Body of pancreas (tissue), 4 donors: ENCODE data around the gene SUN3. TPM values are rescaled to one million over a fixed set of nuclear protein-coding genes. Genes with fewer than 3 reads are reported as not detected.

Experiments
- ATAC-seq: fragments of 150-250 bp; one replicate; pipeline ENCODE4 v1.9.1; 2016
- DNase-seq, 4 donors: peaks; one replicate each; pipeline ENCODE4 v3.0.0-alpha.2; 2019
- H3K27ac ChIP-seq, 4 donors: fragments of 200-600 bp; sonication (generic); 1 replicate in 3 of 4; 2 replicates in 1 of 4; pipeline versions ENCODE4 v1.5.1 to v1.6.1; 2016 to 2019; ENCODE audit warnings: mild to moderate bottlenecking in 1 of 4, mixed read lengths in 1 of 4, moderate library complexity in 1 of 4
- H3K27me3 ChIP-seq, 2 donors: fragments of 200-600 bp; sonication (generic); one replicate each; pipeline ENCODE4 v1.6.0; 2016; ENCODE audit warnings: mild to moderate bottlenecking in 1 of 2
- H3K36me3 ChIP-seq, 2 donors: fragments of 200-600 bp; sonication (generic); replicated peaks in 1 of 2; 2 replicates each; pipeline ENCODE4 v1.5.1; 2016; ENCODE audit warnings: low read depth in 2 of 2; ENCODE audit not compliant: insufficient read depth in 1 of 2
- H3K4me1 ChIP-seq: fragments of 200-600 bp; sonication (generic); one replicate; pipeline ENCODE4 v1.6.0; 2016
- H3K4me3 ChIP-seq, 2 donors: fragments of 200-600 bp; sonication (generic); 1 replicate in 1 of 2; 2 replicates in 1 of 2; pipeline ENCODE4 v1.5.1; 2016 to 2019
- H3K9me3 ChIP-seq, 3 donors: fragments of 200-600 bp; sonication (generic); 1 replicate in 2 of 3; 2 replicates in 1 of 3; pipeline ENCODE4 v1.5.1; 2016
- POLR2A ChIP-seq, 3 donors: fragments of 450-650 bp; IDR thresholded peaks; one replicate each; pipeline ENCODE4 v1.6.1; 2016; ENCODE audit warnings: antibody characterized with exemption in 3 of 3, mild to moderate bottlenecking in 2 of 3
- WGBS, 2 donors: methylation state at CpG; one replicate each; pipeline ENCODE4 v1.1.5; 2017; 5-methylcytosine and 5-hydroxymethylcytosine counted together
- intact Hi-C: fragments of 100-400 bp; cut with DNase I; formaldehyde crosslinking; loops from one replicate; pipeline ENCODE4 v1.15.1; 2023
- total RNA-seq, 2 donors: library from RNA; depleted of rRNA; stranded (reverse); fragments of >200 nt; gene quantifications; one replicate each; pipeline ENCODE4 v1.1.0, GENCODE V29; 2016
- TF ChIP-seq, protein P1 (sequence below), 7 experiments: fragments of 450-650 bp in 4 of 7; fragments of 200-600 bp in 3 of 7; sonication (generic) in 3 of 7; IDR thresholded peaks; one replicate each; pipeline ENCODE4 v1.5.1; 2016 to 2019; ENCODE audit warnings: antibody characterized with exemption in 7 of 7

Gene SUN3
- total RNA-seq, 2 donors from 2014 or later = not detected

DNA sequence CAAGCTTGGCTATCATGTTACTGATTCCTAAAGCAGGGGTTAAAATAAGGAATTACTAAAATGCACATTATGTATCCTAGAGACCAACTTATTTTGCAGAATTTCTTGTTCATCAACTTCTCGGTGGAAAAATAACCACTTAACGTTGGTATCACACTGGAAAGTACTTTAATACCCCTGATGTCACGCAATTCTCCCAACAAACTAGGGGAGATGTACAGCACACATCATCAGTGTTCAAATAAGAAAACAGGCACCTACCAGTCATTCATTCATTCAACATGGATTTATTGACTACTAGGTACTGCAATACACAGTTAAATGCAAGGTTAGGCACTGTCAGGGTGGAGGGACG, 50.1 kb downstream of the SUN3 start:
- intact Hi-C loops = loop anchor here (5.0 kb wide), 1 partner anchor 114 kb away; no protein-coding TSS in a partner anchor
- TF ChIP-seq, protein P1, sequence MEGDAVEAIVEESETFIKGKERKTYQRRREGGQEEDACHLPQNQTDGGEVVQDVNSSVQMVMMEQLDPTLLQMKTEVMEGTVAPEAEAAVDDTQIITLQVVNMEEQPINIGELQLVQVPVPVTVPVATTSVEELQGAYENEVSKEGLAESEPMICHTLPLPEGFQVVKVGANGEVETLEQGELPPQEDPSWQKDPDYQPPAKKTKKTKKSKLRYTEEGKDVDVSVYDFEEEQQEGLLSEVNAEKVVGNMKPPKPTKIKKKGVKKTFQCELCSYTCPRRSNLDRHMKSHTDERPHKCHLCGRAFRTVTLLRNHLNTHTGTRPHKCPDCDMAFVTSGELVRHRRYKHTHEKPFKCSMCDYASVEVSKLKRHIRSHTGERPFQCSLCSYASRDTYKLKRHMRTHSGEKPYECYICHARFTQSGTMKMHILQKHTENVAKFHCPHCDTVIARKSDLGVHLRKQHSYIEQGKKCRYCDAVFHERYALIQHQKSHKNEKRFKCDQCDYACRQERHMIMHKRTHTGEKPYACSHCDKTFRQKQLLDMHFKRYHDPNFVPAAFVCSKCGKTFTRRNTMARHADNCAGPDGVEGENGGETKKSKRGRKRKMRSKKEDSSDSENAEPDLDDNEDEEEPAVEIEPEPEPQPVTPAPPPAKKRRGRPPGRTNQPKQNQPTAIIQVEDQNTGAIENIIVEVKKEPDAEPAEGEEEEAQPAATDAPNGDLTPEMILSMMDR (IDR thresholded peaks at IDR 0.05) = no peak
- TF ChIP-seq POLR2A (IDR thresholded peaks at IDR 0.05) = no peak

DNA sequence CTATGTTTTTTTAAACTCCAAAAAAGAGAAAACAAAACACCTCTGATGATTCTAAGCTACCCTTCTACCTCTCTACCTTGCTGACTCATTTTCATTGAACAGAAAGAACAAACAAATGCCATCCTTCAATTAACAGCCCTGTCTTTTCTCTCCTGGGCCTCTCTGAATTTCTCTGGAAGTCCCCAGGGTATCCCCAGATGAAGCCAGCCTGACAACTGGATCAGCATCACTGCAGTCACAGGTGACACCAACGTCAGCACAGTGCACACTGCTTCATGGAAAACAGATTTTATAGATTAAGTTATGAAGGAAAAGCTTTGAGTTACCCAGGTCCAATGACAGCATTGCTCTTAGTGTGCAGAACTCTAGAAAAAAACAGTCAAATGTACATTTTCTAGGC, 55.2 kb downstream of the SUN3 start:
- peaks cover 4 to 26% of the 10 kb centered on the region in 2 donors for H3K36me3 ChIP-seq
- intact Hi-C loops = no loop called here
- WGBS, 2 donors = 56 to 77% methylated on average over 1 of the region's 1 CpG
- no peak overlapping the region for H3K4me3 ChIP-seq
- DNase-seq = no peak
- no peaks in the 10 kb centered on the region for H3K27me3 ChIP-seq
- ATAC-seq = no peak
- peaks cover 0 to 3% (median 0%) of the 10 kb centered on the region in 3 donors for H3K9me3 ChIP-seq
- peaks cover 9% of the 10 kb centered on the region for H3K4me1 ChIP-seq
- H3K27ac ChIP-seq = no peak overlapping the region
- no peak for TF ChIP-seq POLR2A (IDR thresholded peaks at IDR 0.05)

More for the DNA sequence above, 50.1 kb downstream of the SUN3 start:
- peak overlapping the region; percentile 65 to 81 for H3K4me3 ChIP-seq
- H3K36me3 ChIP-seq = peaks cover 4 to 26% of the 10 kb centered on the region in 2 donors
- ATAC-seq (no peak), DNase-seq (no peak)
- no peaks in the 10 kb centered on the region for H3K27me3 ChIP-seq
- 2 to 5% methylated on average over 4 of the region's 4 CpGs for WGBS, 2 donors
- H3K27ac ChIP-seq = peak overlapping the region; percentile 79 to 87 (median 83)
- peaks cover 11% of the 10 kb centered on the region for H3K4me1 ChIP-seq
- H3K9me3 ChIP-seq = no peaks in the 10 kb centered on the region

DNA sequence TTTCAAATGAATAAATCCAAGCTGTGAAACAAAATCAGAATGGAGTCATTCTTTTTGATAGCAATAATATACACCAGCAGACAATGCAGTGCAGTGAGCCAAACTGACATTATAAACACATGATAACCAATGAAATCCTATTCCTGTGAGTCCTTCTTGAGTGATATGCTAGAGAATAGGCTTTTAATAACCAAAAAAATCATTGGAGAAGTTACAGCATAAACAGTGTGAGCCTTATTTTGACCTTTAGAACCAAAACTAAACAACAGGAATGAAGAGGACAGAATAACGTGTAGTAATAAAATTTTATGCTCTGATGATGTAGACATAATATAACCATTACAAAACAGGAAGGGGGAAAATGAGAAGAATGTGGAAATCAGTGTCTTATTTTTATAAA, 58.1 kb downstream of the SUN3 start:
- TF ChIP-seq, protein P1 (IDR thresholded peaks at IDR 0.05) = no peak
- TF ChIP-seq POLR2A (IDR thresholded peaks at IDR 0.05) = no peak
- peaks cover 0 to 26% of the 10 kb centered on the region in 2 donors for H3K36me3 ChIP-seq
- H3K4me1 ChIP-seq = no peaks in the 10 kb centered on the region
- peaks cover 0 to 3% (median 0%) of the 10 kb centered on the region in 3 donors for H3K9me3 ChIP-seq
- H3K27me3 ChIP-seq = no peaks in the 10 kb centered on the region
- intact Hi-C loops = no loop called here
- peak overlapping the region in 1 of 4 donors; percentile 63 for H3K27ac ChIP-seq
- DNase-seq (no peak), ATAC-seq (no peak)
- WGBS, 2 donors = 53 to 60% methylated on average over 1 of the region's 1 CpG
- no peak overlapping the region for H3K4me3 ChIP-seq

DNA sequence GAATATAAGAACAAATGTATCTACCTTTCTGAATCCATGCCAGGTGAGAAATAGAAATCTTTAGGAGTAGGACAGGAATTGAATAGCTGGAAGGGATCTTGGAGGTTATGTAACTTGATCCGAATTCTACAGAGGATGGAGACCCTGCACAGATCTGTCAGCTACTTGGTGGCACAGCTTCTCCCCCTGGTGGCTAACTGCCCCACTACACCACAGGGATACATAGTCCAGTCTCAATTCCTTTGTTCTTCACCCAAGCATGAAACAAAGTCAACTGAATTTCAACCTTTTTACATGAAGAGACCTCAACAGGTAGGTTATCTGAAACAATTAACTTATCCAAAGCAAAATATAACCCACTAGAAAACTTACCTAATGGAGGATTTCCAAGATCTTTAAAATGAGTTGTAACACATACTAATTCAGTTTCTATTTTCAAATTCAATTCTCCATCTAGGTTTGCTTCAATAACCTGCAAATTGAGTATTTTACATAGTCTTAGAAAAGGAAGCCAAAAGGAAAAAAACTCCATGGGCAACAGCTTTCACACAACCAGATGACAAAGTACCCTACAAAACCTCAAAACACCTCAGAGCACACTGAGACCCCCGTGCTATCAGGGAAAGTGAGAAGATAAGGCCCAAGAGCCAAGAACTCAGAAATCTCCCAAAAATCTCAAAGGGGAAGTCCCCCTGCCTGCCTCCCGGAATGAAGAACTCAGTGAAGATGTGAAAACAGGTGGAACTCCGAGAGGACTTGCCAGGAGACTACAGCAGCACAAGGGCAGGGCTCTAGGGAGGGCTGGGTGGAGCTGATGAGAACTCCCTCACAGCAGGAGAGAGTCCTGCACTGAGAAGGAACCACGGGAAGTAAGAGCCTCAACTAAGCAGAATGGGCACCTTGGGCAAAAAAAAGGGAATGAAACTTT, 59.8 kb downstream of the SUN3 start:
- Histone ChIP-seq H3K4me3 (no peak overlapping the region), H3K27ac (peak overlapping the region in 1 of 4 donors; percentile 5), H3K9me3 (peaks cover 0 to 3% (median 0%) of the 10 kb centered on the region in 3 donors), H3K36me3 (peaks cover 0 to 31% of the 10 kb centered on the region in 2 donors), H3K27me3 (no peaks in the 10 kb centered on the region), H3K4me1 (no peaks in the 10 kb centered on the region)
- intact Hi-C loops = no loop called here
- no peak for TF ChIP-seq POLR2A (IDR thresholded peaks at IDR 0.05)
- TF ChIP-seq, protein P1 (IDR thresholded peaks at IDR 0.05) = peak; percentile 45 to 69 (median 59)
- DNase-seq = peak; percentile 53 to 69 (median 55)
- WGBS, 2 donors = 65 to 77% methylated on average over 5 of the region's 5 CpGs
- peak; percentile 62 for ATAC-seq

DNA sequence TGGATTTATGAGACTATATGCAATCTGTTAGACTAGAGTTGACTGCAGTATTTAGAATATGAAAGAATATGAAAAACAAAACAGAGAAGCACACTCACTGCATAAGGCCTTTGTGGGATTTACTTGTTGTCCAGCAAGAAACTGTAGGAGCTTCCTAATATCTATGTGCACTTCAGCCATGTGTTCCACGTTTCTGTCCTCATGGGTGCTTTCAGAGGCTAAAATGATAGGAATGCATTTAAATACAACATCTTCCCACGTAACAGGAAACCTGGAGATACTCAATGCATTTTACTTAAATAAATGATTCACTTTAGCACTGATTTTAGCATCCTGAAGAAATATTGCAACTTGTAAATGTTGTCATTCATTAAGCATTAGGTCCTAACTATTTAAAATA, 61.2 kb downstream of the SUN3 start:
- H3K36me3 ChIP-seq = peaks cover 0 to 36% of the 10 kb centered on the region in 2 donors
- TF ChIP-seq, protein P1 (IDR thresholded peaks at IDR 0.05) = no peak
- TF ChIP-seq POLR2A (IDR thresholded peaks at IDR 0.05) = no peak
- no peaks in the 10 kb centered on the region for H3K27me3 ChIP-seq
- intact Hi-C loops = no loop called here
- H3K9me3 ChIP-seq = peaks cover 0 to 3% (median 0%) of the 10 kb centered on the region in 3 donors
- no peaks in the 10 kb centered on the region for H3K4me1 ChIP-seq
- ATAC-seq = no peak
- H3K27ac ChIP-seq = no peak overlapping the region
- 88 to 93% methylated on average over 2 of the region's 2 CpGs for WGBS, 2 donors
- H3K4me3 ChIP-seq = no peak overlapping the region
- no peak for DNase-seq
